SK-N-SH (cell line): ENCODE data around the gene TNRC6C. TPM values are rescaled to one million over a fixed set of nuclear protein-coding genes. Genes with fewer than 3 reads are reported as not detected.

Source experiments
- CTCF ChIA-PET: fragments of 300-600, 350-600 bp; formaldehyde crosslinking; extraction: SDS; loops from one replicate; lab custom pipeline; 2021; lab: Yijun Ruan, JAX
- POLR2A ChIA-PET: fragments of 350-600 bp; sonication (Branson Sonifier 250); formaldehyde crosslinking; extraction: SDS; loops from one replicate; lab custom pipeline; 2020; ENCODE audit warnings: antibody characterized with exemption, inconsistent platforms; lab: Yijun Ruan, JAX
- DNase-seq: peaks from one replicate; pipeline ENCODE4 v3.0.0; 2012
- H2AFZ ChIP-seq: fragments of 200-600 bp; sonication (generic); 2 replicates; pipeline ENCODE4 v1.8.1; 2016; ENCODE audit warnings: antibody characterized with exemption, mild to moderate bottlenecking, low read depth
- H3F3A ChIP-seq: fragments of 200-600 bp; sonication (generic); replicated peaks from 2 replicates; pipeline ENCODE3; 2016; ENCODE audit warnings: antibody characterized with exemption, mild to moderate bottlenecking; ENCODE audit not compliant: insufficient read depth
- H3K27ac ChIP-seq, 2 experiments: fragments of 200-500 bp in 1 of 2; fragments of 200-600 bp in 1 of 2; sonication (Bioruptor generic) in 1 of 2; sonication (generic), shearing (Covaris generic) in 1 of 2; 2 replicates each; pipeline versions ENCODE4 v1.5.1 to v1.6.1; 2014 to 2016; ENCODE audit warnings: low read depth in 2 of 2, inconsistent platforms in 1 of 2, low read length in 1 of 2, mild to moderate bottlenecking in 1 of 2, mixed read lengths in 1 of 2
- H3K27me3 ChIP-seq: fragments of 200-600 bp; sonication (generic), shearing (Covaris generic); 2 replicates; pipeline ENCODE4 v1.6.1; 2016; ENCODE audit warnings: mixed run types; ENCODE audit not compliant: insufficient read depth
- H3K36me3 ChIP-seq, 2 experiments: fragments of 200-500 bp in 1 of 2; fragments of 200-600 bp in 1 of 2; sonication (Bioruptor generic) in 1 of 2; sonication (generic) in 1 of 2; replicated peaks in 1 of 2; 2 replicates each; pipeline versions ENCODE3 to v1.5.1; 2014 to 2016; ENCODE audit warnings: low read length in 1 of 2, mild to moderate bottlenecking in 1 of 2; ENCODE audit not compliant: insufficient read depth in 2 of 2, control insufficient read depth in 1 of 2
- H3K4me1 ChIP-seq, 2 experiments: fragments of 200-500 bp in 1 of 2; fragments of 200-600 bp in 1 of 2; sonication (Bioruptor generic) in 1 of 2; sonication (generic), shearing (Covaris generic) in 1 of 2; 2 replicates each; pipeline versions ENCODE4 v1.5.1 to v1.6.1; 2014 to 2016; ENCODE audit warnings: low read depth in 1 of 2, low read length in 1 of 2, mixed run types in 1 of 2; ENCODE audit not compliant: insufficient read depth in 2 of 2, control insufficient read depth in 1 of 2
- H3K4me2 ChIP-seq: fragments of 200-600 bp; sonication (generic), shearing (Covaris generic); 2 replicates; pipeline ENCODE4 v1.6.1; 2017; ENCODE audit warnings: mixed run types
- H3K4me3 ChIP-seq, 2 experiments: fragments of 200-500 bp in 1 of 2; fragments of 200-600 bp in 1 of 2; sonication (Bioruptor generic) in 1 of 2; sonication (generic), shearing (Covaris generic) in 1 of 2; 2 replicates each; pipeline versions ENCODE4 v1.5.1 to v1.8.1; 2014 to 2016; ENCODE audit warnings: low read depth in 2 of 2, inconsistent platforms in 1 of 2, low read length in 1 of 2, mild to moderate bottlenecking in 1 of 2, mixed read lengths in 1 of 2, moderate library complexity in 1 of 2
- H3K79me2 ChIP-seq: fragments of 200-600 bp; sonication (generic); 2 replicates; pipeline ENCODE4 v1.8.1; 2017; ENCODE audit warnings: mild to moderate bottlenecking; ENCODE audit not compliant: insufficient read depth
- H3K9ac ChIP-seq: fragments of 200-600 bp; sonication (generic); 2 replicates; pipeline ENCODE4 v1.6.1; 2017; ENCODE audit warnings: mixed run types
- H3K9me2 ChIP-seq: fragments of 200-600 bp; sonication (generic); 2 replicates; pipeline ENCODE4 v1.6.1; 2017; ENCODE audit warnings: mixed run types
- H3K9me3 ChIP-seq: fragments of 200-600 bp; sonication (generic); 2 replicates; pipeline ENCODE4 v1.6.1; 2017; ENCODE audit warnings: mixed run types, mild to moderate bottlenecking, moderate library complexity
- H4K20me1 ChIP-seq: fragments of 200-600 bp; sonication (generic); 2 replicates; pipeline ENCODE4 v1.6.1; 2017; ENCODE audit warnings: mild to moderate bottlenecking, mixed run types; ENCODE audit not compliant: insufficient read depth
- ELF1 ChIP-seq: IDR thresholded peaks from 2 replicates; pipeline ENCODE4 v1.4.0; 2012
- EP300 ChIP-seq, 2 experiments: IDR thresholded peaks; 2 replicates each; pipeline versions ENCODE4 v1.4.0 to v1.6.1; 2012; ENCODE audit warnings: borderline replicate concordance in 1 of 2, low read depth in 1 of 2, low read length in 1 of 2
- GABPA ChIP-seq: IDR thresholded peaks from 2 replicates; pipeline ENCODE4 v1.4.0; 2012; ENCODE audit warnings: low read depth, mild to moderate bottlenecking
- IRF3 ChIP-seq: fragments of 150-350 bp; IDR thresholded peaks from 2 replicates; pipeline ENCODE4 v1.6.1; 2016; ENCODE audit warnings: mild to moderate bottlenecking, low read depth, low read length
- MEF2A ChIP-seq: IDR thresholded peaks from 2 replicates; pipeline ENCODE4 v1.4.0; 2012; ENCODE audit warnings: low read depth, borderline replicate concordance
- NFIC ChIP-seq: IDR thresholded peaks from 2 replicates; pipeline ENCODE4 v1.4.0; 2012; ENCODE audit warnings: borderline replicate concordance
- RCOR1 ChIP-seq: fragments of 150-350 bp; IDR thresholded peaks from 2 replicates; pipeline ENCODE4 v1.6.1; 2017; ENCODE audit warnings: antibody characterized with exemption, low read length
- RFX5 ChIP-seq: IDR thresholded peaks from 2 replicates; pipeline ENCODE4 v1.6.1; 2012; ENCODE audit warnings: mild to moderate bottlenecking, improper control_type of control experiment, low read length
- SIN3A ChIP-seq: IDR thresholded peaks from 2 replicates; pipeline ENCODE4 v1.6.1; 2012; ENCODE audit warnings: low read depth, mild to moderate bottlenecking, low read length, moderate library complexity, borderline replicate concordance
- TCF12 ChIP-seq: IDR thresholded peaks from 2 replicates; pipeline ENCODE4 v1.4.0; 2012
- USF1 ChIP-seq: IDR thresholded peaks from 2 replicates; pipeline ENCODE4 v1.4.0; 2012; ENCODE audit warnings: low read depth, borderline replicate concordance
- USF2 ChIP-seq: fragments of 150-350 bp; IDR thresholded peaks from 2 replicates; pipeline ENCODE4 v1.6.1; 2017; ENCODE audit warnings: antibody characterized with exemption, low read length, low read depth, borderline replicate concordance
- WGBS: methylation state at CpG from one replicate; pipeline ENCODE4 v1.1.6; 2017; ENCODE audit warnings: low lambda C conversion rate; 5-methylcytosine and 5-hydroxymethylcytosine counted together
- polyA plus RNA-seq, 3 experiments: library from polyadenylated mRNA; depleted of rRNA; stranded (reverse); fragments of >200 nt; gene quantifications; 2 replicates each; pipeline ENCODE4 v1.2.3, GENCODE V29; 2012
- TF ChIP-seq, protein P1 (sequence below): IDR thresholded peaks from 2 replicates; pipeline ENCODE4 v1.4.0; 2012; ENCODE audit warnings: low read depth
- TF ChIP-seq, protein P2 (sequence below): IDR thresholded peaks from 2 replicates; pipeline ENCODE4 v1.4.0; 2012; ENCODE audit warnings: low read depth, borderline replicate concordance

Gene TNRC6C
- polyA plus RNA-seq, 1 of the 3 experiments (the other 2 are of a cell fraction) = 2.2 TPM

- TF ChIP-seq USF1 (no peak), NFIC (no peak), IRF3 (no peak), SIN3A (no peak), ELF1 (no peak), EP300 (IDR thresholded peaks at IDR 0.05; ENCODE audit: borderline replicate concordance in 1 of 2, low read depth in 1 of 2, low read length in 1 of 2) (no peak)
Measured at GRCh38 chr17:77946900-77947645, 11.4 kb upstream of the TNRC6C start (continued).

GRCh38 chr17:77948690-77949114 lies 9.8 kb upstream of the TNRC6C start:
- 19% methylated on average over 3 of the region's 3 CpGs for WGBS
- H3K27ac ChIP-seq = no peak overlapping the region
- POLR2A ChIA-PET = interaction anchor here (1.7 kb wide), 1 partner anchor 10 kb away, joined by 5 read pairs; the partner anchor contains the start of gene TNRC6C
- peak overlapping the region; percentile 12; the same call in 1 of the 2 replicates for H2AFZ ChIP-seq
- no peaks in the 10 kb centered on the region for H3K9me3 ChIP-seq
- H3K36me3 ChIP-seq = no peaks in the 10 kb centered on the region
- peak; percentile 69 for DNase-seq
- TF ChIP-seq ELF1 = 0 out of 2 replicates have a peak, but pooled peaks have one; percentile 49
- peak; percentile 95 for TF ChIP-seq USF1
- TF ChIP-seq, protein P1, sequence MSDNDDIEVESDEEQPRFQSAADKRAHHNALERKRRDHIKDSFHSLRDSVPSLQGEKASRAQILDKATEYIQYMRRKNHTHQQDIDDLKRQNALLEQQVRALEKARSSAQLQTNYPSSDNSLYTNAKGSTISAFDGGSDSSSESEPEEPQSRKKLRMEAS = 0 out of 2 replicates have a peak, but pooled peaks have one; percentile 25
- no peak for TF ChIP-seq RFX5
- peak; percentile 58 for TF ChIP-seq USF2
- TF ChIP-seq, protein P2, sequence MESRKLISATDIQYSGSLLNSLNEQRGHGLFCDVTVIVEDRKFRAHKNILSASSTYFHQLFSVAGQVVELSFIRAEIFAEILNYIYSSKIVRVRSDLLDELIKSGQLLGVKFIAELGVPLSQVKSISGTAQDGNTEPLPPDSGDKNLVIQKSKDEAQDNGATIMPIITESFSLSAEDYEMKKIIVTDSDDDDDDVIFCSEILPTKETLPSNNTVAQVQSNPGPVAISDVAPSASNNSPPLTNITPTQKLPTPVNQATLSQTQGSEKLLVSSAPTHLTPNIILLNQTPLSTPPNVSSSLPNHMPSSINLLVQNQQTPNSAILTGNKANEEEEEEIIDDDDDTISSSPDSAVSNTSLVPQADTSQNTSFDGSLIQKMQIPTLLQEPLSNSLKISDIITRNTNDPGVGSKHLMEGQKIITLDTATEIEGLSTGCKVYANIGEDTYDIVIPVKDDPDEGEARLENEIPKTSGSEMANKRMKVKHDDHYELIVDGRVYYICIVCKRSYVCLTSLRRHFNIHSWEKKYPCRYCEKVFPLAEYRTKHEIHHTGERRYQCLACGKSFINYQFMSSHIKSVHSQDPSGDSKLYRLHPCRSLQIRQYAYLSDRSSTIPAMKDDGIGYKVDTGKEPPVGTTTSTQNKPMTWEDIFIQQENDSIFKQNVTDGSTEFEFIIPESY = no peak
- no peak for TF ChIP-seq MEF2A
- no peak for TF ChIP-seq RCOR1
- TF ChIP-seq GABPA = peak; percentile 57
- no peak for TF ChIP-seq TCF12
- H3K9ac ChIP-seq = no peak overlapping the region
- H3K4me1 ChIP-seq = no peaks in the 10 kb centered on the region
- no peaks in the 10 kb centered on the region for H4K20me1 ChIP-seq
- H3K9me2 ChIP-seq = no peaks in the 10 kb centered on the region
- no peaks in the 10 kb centered on the region for H3K79me2 ChIP-seq
- peaks cover 33% of the 10 kb centered on the region for H3K27me3 ChIP-seq
- H3K4me3 ChIP-seq = no peak overlapping the region
- no peaks in the 10 kb centered on the region for H3F3A ChIP-seq
- CTCF ChIA-PET = interaction anchor here (2.2 kb wide), 1 partner anchor 9 kb away, joined by 9 read pairs; the partner anchor contains the start of gene TNRC6C
- H3K4me2 ChIP-seq = no peak overlapping the region
